Gastrocnemius medialis (tissue), 4 donors: Measurements from ENCODE around the gene ERMP1. TPM values are rescaled to one million over a fixed set of nuclear protein-coding genes. Genes with fewer than 3 reads are reported as not detected.

Experiments used
- ATAC-seq, 2 donors: fragments of 150-250 bp; one replicate each; pipeline ENCODE4 v1.9.1; 2016
- DNase-seq, 2 donors: peaks; one replicate each; pipeline ENCODE4 v3.0.0-alpha.2; 2019
- H3K27ac ChIP-seq, 4 donors: fragments of 200-600 bp; sonication (generic); 1 replicate in 1 of 4; 2 replicates in 3 of 4; pipeline ENCODE4 v1.5.1; 2016 to 2018; ENCODE audit warnings: mild to moderate bottlenecking in 2 of 4, moderate library complexity in 1 of 4
- H3K27me3 ChIP-seq, 3 donors: fragments of 200-600 bp; sonication (generic) in 2 of 3; 1 replicate in 1 of 3; 2 replicates in 2 of 3; pipeline versions ENCODE4 v1.5.1 to v1.6.0; 2016 to 2019; ENCODE audit warnings: mild to moderate bottlenecking in 1 of 3, moderate library complexity in 1 of 3
- H3K36me3 ChIP-seq, 2 donors: fragments of 200-600 bp; sonication (generic) in 1 of 2; one replicate each; pipeline ENCODE4 v1.5.1; 2017 to 2018
- H3K4me1 ChIP-seq, 2 donors: fragments of 200-600 bp; sonication (generic) in 1 of 2; one replicate each; pipeline ENCODE4 v1.5.1; 2016 to 2017; ENCODE audit warnings: mild to moderate bottlenecking in 2 of 2
- H3K4me3 ChIP-seq, 4 donors: fragments of 200-600 bp; sonication (generic) in 3 of 4; 1 replicate in 1 of 4; 2 replicates in 3 of 4; pipeline ENCODE4 v1.5.1; 2016 to 2019; ENCODE audit warnings: mild to moderate bottlenecking in 2 of 4
- H3K9me3 ChIP-seq, 3 donors: fragments of 200-600 bp; sonication (generic) in 2 of 3; 1 replicate in 1 of 3; 2 replicates in 2 of 3; pipeline ENCODE4 v1.5.1; 2016 to 2019
- POLR2A ChIP-seq, 2 donors: fragments of 450-650 bp; IDR thresholded peaks; one replicate each; pipeline ENCODE4 v1.6.1; 2017; ENCODE audit warnings: antibody characterized with exemption in 2 of 2, mild to moderate bottlenecking in 2 of 2, moderate library complexity in 2 of 2
- in situ Hi-C, 4 donors: fragments of 200-750 bp; cut with MboI; loops; one replicate each; pipeline versions ENCODE4 v1.15.0 to v1.8.0; 2017; ENCODE audit warnings: low sequenced_read_pairs in 4 of 4
- intact Hi-C: fragments of 100-400 bp; cut with DNase I; formaldehyde crosslinking; loops from one replicate; pipeline ENCODE4 v1.15.1; 2023; ENCODE audit warnings: low total_unique reads
- total RNA-seq, 4 donors: library from RNA; depleted of rRNA; stranded (reverse); fragments of >200 nt; gene quantifications; one replicate each; pipeline versions ENCODE4 v1.1.0 to v1.2.3, GENCODE V29; 2016
- TF ChIP-seq, protein P1 (sequence below), 5 experiments: fragments of 450-650 bp in 3 of 5; fragments of 200-600 bp in 2 of 5; sonication (generic) in 2 of 5; IDR thresholded peaks in 4 of 5; conservative IDR thresholded peaks in 1 of 5; 1 replicate in 4 of 5; 2 replicates in 1 of 5; pipeline ENCODE4 v1.5.1; 2016 to 2019; ENCODE audit warnings: antibody characterized with exemption in 5 of 5, mild to moderate bottlenecking in 3 of 5, moderate library complexity in 3 of 5

The ERMP1 gene
- total RNA-seq, 4 donors from 2014 or later, result 4.4 to 7.4 (median 6.3) TPM

- no peak for DNase-seq
- no peak overlapping the region for H3K27ac ChIP-seq
- no peaks in the 10 kb centered on the region for H3K9me3 ChIP-seq
- TF ChIP-seq POLR2A (IDR thresholded peaks at IDR 0.05), result no peak
- TF ChIP-seq, protein P1, sequence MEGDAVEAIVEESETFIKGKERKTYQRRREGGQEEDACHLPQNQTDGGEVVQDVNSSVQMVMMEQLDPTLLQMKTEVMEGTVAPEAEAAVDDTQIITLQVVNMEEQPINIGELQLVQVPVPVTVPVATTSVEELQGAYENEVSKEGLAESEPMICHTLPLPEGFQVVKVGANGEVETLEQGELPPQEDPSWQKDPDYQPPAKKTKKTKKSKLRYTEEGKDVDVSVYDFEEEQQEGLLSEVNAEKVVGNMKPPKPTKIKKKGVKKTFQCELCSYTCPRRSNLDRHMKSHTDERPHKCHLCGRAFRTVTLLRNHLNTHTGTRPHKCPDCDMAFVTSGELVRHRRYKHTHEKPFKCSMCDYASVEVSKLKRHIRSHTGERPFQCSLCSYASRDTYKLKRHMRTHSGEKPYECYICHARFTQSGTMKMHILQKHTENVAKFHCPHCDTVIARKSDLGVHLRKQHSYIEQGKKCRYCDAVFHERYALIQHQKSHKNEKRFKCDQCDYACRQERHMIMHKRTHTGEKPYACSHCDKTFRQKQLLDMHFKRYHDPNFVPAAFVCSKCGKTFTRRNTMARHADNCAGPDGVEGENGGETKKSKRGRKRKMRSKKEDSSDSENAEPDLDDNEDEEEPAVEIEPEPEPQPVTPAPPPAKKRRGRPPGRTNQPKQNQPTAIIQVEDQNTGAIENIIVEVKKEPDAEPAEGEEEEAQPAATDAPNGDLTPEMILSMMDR (IDR thresholded peaks at IDR 0.05 in 4 of 5, conservative IDR thresholded peaks at IDR 0.05 in 1 of 5), result no peak
- no peak for ATAC-seq
- no peaks in the 10 kb centered on the region for H3K27me3 ChIP-seq
- peaks cover 0 to 6% of the 10 kb centered on the region in 2 donors for H3K36me3 ChIP-seq
- peaks cover 4 to 6% of the 10 kb centered on the region in 2 donors for H3K4me1 ChIP-seq
- H3K4me3 ChIP-seq, result no peak overlapping the region
- in situ Hi-C loops, result no loop called here
- intact Hi-C loops, result no loop called here
These were observed 21.3 kb upstream of the ERMP1 start for GRCh38 chr9:5854063-5854790.

- Histone ChIP-seq H3K9me3 (no peaks in the 10 kb centered on the region), H3K36me3 (peaks cover 0 to 6% of the 10 kb centered on the region in 2 donors), H3K4me3 (no peak overlapping the region), H3K27ac (no peak overlapping the region), H3K27me3 (no peaks in the 10 kb centered on the region), H3K4me1 (peaks cover 4 to 6% of the 10 kb centered on the region in 2 donors)
- ATAC-seq, result no peak
- no peak for DNase-seq
- in situ Hi-C loops, result no loop called here
- TF ChIP-seq POLR2A (IDR thresholded peaks at IDR 0.05), result no peak
- TF ChIP-seq, protein P1 (IDR thresholded peaks at IDR 0.05 in 4 of 5, conservative IDR thresholded peaks at IDR 0.05 in 1 of 5), result no peak
- intact Hi-C loops, result no loop called here
These were observed 20.7 kb upstream of the ERMP1 start for GRCh38 chr9:5853617-5854016.

GRCh38 chr9:5852987-5853386 is 20.1 kb upstream of the ERMP1 start:
- no peak for DNase-seq
- peak in 1 of 2 donors; percentile 66 for ATAC-seq
- Histone ChIP-seq H3K9me3 (no peaks in the 10 kb centered on the region), H3K27me3 (no peaks in the 10 kb centered on the region), H3K27ac (no peak overlapping the region), H3K36me3 (peaks cover 0 to 6% of the 10 kb centered on the region in 2 donors), H3K4me3 (no peak overlapping the region), H3K4me1 (peaks cover 4 to 6% of the 10 kb centered on the region in 2 donors)
- intact Hi-C loops, result no loop called here
- in situ Hi-C loops, result no loop called here
- TF ChIP-seq POLR2A (IDR thresholded peaks at IDR 0.05), result no peak
- TF ChIP-seq, protein P1 (IDR thresholded peaks at IDR 0.05 in 4 of 5, conservative IDR thresholded peaks at IDR 0.05 in 1 of 5), result no peak

DNA sequence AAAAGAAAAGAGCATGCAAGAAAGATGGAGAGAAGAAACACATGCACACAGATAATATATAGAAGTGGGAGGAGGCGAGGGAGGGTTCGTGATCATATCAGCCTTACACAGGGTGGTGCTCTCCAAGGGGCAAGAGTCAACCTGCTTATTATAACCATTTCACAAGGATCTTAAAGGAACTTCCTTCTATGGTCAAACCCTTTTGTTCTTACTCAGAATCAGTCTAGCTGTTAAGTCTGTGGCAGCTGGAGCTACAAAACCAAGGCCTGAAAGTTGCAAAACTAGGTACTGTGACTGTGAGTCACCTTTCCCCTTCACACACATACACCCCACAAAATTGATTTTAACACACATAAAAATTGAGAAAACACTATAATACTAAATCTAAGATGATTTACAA is 18.5 kb upstream of the ERMP1 start:
- H3K9me3 ChIP-seq, result no peaks in the 10 kb centered on the region
- no peak for ATAC-seq
- in situ Hi-C loops, result no loop called here
- H3K27me3 ChIP-seq, result no peaks in the 10 kb centered on the region
- H3K4me3 ChIP-seq, result no peak overlapping the region
- TF ChIP-seq POLR2A (IDR thresholded peaks at IDR 0.05), result no peak
- TF ChIP-seq, protein P1 (IDR thresholded peaks at IDR 0.05 in 4 of 5, conservative IDR thresholded peaks at IDR 0.05 in 1 of 5), result no peak
- intact Hi-C loops, result no loop called here
- H3K27ac ChIP-seq, result no peak overlapping the region
- H3K36me3 ChIP-seq, result no peaks in the 10 kb centered on the region
- H3K4me1 ChIP-seq, result peaks cover 4 to 6% of the 10 kb centered on the region in 2 donors
- no peak for DNase-seq
